GM18909 (cell line): ENCODE data around the gene GRIN2A.

Source experiments
- ATAC-seq: cut with Tn5 transposase; IDR thresholded peaks from one replicate; pipeline ENCODE4 v1.9.1; 2021; ENCODE audit warnings: mild to moderate bottlenecking; ENCODE audit not compliant: unreplicated experiment, poor library complexity

The GRIN2A gene

DNA sequence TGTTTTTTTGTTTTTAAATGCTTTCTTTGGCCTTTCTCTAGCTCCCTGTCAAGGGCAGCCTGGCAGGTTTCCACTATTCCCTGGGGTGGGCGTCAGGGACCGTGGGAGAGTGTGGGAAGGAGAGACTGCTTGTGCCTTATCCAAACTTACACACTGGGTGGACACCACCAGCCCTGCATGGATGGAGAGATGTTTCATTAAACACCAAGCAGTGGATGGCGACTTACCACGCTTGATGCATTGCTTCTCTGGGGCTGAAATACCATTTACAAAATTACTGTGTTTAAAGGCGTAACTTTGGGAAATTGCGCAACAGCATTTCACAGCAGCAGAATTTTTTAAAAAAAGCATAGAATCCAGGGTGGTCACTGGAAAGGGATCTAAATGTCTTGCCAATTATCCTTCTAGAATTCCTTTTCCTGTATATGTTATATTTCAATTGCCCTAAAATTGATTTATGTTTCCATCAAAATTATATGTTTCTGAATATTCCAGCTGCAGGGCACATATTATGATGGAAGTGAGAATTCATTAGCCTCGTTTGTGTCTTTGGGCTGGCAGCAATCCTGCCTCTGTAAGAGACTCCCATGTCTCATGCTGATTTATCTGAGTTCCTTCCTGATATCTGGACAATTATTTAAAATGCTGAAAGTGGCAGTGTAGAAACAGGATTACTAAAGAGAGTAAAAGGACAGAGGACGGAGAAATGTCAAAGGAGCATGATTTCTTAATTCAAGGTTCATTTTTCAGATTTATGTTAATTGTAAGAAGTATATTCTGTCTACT lies 247.3 kb downstream of the GRIN2A start:
- no peak for ATAC-seq

DNA sequence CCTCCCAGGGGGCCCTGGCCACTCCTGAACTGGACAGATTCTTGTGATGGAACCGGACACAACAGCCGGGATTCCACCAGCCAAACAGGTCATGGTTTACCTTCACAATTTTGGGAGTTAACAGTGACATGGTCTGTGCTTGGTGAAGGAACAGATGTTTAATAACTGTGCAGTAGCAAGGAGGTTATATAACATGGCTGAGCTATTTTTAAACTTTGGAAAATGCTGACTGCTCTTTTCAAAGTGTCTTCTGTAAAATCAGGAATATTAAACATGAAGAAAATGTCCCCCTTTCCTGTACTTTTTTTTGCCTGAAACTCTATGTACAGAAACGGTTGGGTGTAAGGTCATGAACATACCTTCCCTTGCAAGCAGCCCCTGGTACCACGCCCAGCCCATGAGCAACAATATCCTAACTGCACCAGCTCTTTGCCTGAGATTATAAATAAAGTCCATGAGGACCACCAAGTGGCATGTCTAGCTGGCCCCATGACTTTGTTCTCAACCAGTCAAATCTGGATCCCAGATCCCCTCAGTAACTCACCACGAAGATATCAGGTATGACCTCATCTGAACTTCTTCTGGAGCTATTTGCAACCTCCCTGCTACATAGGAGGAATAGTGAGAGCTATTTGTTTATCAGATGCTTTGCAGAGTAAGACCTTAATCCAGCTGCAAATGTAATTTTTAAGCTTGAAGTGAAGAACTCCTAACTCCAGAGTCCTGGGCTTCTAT lies 249.1 kb downstream of the GRIN2A start:
- no peak for ATAC-seq

DNA sequence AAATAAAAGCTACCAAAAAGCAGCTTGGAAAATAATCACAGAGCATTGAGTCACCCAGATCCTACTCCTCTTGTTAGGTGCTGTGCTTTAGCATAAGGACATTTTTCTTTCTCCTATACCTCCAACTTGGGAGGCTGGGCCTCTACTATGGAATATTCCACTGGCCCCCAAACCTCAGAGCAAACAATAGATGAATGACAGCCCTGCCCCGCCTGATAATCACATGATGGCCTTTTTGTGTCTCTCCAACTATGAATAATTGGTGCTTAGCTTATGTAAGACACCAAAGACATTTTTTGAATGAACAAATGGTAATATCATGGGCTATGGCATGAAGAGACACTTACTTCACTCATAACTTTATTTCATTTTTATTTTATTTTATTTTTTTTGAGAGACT lies 250.2 kb downstream of the GRIN2A start:
- no peak for ATAC-seq

DNA sequence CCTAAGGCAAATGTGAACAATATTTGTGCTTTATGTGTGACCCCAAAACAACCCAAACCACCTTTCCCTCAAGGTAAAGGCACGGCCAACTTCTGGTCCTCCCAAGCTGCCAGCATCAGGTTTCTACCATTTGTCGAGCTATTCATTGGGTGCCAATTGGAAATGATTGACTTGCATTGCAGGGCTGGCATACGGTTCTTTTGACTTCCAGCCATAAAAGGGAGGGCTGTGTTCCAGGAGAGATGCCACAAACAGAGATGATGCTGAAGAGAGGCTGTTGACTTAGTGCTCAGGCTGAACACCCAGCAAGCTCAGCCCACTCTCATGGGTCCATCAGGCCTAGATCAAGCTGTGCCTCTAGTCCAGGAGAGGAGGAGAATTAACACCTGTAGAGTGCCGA lies 252.4 kb downstream of the GRIN2A start:
- ATAC-seq = no peak

DNA sequence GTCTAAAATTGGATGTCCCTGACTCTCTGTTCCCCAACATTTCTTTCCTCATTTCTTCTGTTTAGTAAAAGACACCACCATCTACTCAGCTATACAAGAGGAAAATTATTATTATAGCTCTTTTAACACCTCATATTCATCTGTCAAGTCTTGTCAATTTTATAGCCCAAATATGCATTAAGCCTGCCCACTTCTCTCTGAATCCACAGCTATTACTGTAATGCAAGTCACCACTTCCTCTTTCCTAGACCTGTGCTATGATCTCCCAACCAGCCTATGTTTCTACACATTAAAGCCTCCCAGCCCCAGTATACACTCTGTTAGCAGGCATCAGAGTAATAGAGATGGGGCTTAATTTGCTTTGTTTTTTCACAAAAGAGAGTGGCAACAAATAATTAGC lies 252.9 kb downstream of the GRIN2A start:
- no peak for ATAC-seq

DNA sequence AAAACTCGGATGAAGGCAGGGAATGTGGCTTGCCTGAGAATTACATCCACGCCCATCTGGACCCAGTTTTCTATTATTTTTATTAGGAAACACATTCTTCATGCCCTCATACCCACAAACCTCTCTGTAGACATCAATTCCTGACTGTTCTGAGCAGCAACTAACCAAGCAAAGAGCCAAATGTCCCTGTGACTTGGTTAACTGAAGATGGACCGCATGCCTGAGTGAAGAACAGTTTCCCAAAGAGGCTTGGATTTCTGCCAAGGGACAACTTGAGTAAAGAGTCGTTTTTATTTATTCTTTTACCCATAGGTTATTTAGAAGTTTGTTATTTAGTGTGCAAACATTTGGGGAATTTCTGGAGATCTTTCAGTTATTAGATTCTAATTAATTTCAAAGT lies 259.8 kb downstream of the GRIN2A start:
- no peak for ATAC-seq

DNA sequence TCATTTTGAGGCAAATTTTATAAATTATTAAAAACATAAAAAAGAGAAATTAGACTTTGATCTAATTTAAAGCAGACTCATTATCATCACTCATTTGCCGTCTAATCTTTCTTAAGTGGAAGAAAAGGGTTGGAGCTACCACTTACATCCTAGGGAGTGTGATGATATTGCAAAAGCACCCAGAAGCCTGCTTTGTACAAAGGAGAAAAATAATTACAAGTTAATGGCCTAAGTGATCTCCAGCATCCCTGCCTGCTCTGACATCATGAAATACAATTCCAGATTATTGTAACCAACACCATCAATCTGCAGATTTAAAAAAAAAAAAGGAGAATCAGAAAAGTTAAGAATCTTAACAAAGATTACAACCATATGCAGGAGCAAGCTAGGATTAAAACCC lies 260.2 kb downstream of the GRIN2A start:
- no peak for ATAC-seq

DNA sequence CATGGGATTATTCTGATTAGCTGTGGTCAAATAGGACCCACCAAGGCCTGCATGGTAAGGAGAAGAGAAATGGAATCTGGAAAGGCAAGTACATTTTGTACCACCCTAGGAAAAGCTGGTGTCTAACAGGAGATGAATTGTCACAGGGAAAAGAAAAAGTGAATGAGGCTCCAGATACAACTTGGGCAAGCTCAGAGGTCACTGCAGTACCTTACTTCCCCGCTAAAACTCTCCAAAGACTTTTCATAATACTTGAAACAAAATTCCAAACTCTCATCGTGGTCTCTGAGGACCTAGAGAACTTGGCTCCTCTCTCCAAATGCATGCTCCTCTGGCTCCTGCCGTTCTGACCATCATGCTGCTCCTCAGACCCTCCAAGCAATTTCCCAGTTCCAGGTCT lies 262.8 kb downstream of the GRIN2A start:
- ATAC-seq = no peak

DNA sequence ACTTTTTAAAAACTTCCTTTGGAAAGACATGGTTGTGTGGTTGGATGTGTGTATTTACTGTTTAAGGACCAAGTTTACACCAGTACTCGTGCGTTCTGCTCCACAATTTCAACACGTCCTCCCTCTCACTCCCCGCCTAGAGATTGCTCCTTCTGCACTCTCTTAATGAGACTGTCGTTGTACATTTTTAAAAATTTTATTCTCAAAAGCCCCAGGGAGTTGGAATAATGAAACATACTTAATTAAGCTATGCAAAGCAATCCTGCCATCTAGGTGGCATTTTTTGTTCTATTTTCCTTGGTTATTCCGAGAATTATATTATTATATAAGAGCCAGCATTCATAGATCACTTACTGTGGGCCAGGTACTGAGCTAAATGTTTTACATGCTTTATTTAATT lies 264.5 kb downstream of the GRIN2A start:
- no peak for ATAC-seq

DNA sequence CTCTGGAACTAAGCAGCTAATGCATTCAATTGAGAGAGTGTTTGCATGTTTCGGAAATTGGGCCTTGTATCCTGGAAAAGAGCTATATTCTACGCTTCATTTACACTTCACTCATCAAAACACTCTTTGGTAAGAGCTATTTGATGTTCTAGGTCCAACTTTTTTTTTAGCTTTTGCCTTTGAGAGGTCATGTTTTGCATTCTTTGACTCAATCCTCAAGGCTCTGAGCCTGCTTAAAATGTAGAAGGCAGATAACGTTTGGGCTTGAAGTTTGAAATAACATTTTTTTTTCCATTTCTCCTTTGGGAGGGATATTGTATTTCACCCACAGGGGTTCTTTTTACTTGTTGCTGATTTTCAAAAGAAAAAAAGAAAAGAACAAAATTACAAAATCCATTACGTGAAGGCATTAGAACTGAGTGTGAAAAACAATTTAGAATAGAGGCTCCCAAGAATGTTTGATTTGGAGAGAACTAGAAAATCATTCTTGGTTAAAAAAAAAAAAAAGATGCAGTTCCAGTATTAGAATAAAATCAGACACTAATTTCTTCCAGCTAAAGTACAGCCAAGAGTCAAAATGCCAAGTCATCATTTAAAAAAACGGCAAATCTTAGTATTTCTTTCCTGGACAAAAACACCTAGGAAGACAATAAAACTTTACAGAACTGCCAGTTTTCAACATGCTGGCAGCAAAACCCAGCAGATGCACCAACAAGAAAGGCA lies 268.5 kb downstream of the GRIN2A start:
- ATAC-seq = no peak

DNA sequence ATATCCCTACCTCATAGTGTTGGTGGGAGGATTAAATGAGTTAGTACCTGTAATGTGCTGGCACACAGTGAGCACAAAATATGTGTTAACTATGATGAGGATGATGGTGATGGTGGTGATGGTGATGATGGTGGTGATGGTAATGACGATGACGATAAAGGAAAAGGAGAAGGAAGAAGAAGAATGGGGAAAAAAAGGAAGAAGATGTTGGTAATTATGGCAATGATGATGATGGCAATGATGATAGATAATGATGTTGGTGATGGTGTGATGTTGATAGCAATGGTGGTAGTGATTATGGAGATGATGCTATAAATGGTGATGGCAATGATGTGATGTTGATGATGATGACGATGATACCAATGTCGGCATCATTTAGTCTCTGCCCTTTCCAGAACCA lies 270.2 kb downstream of the GRIN2A start:
- ATAC-seq = no peak

DNA sequence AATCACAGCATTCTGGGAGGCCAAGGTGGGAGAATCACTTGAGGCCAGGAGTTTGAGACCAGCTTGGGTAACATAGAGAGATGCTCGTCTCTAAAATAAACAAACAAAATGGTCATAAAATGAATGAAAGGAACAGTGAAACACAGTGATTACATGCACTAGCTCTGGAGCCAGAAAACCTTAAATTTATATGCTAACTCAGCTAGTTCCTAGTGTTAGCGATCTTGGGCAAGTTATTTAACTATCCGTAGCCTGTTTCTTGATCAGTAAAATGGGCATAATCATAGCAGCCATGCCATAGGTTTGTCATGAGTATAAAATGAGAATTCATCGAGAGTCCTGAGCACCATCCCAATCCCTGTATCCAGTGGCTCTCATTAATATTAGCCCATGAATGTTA lies 271.0 kb downstream of the GRIN2A start:
- ATAC-seq = no peak

DNA sequence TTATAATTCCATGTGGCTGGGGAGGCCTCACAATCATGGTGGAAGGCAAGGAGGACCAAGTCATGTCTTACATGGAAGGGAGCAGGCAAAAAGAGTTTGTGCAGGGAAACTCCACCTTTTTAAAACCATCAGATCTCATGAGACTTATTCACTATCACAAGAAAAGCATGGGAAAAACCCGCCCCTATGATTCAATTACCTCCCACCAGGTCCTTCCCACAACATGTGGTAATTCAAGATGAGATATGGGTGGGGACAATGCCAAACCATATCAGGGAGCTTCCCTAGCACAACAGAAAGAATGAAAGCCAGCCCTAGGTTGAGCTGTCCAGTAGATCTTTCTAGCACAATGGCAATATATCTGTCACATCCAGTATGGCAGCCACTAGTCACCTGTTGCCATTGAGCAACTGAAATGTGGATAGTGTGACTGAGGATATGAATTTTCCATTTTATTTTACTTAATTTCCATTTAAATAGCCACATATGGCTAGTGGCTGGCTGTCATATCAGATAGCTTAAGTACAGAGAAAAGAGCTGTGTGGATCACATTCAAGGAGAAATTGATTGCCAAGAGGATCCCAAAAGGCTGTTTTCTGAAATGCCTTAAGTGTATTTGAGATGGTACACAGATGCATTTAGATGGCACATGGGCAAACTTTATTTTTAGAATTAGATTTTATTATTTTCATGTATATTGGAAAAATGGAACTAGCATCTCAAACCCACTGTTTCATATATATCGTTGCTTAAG lies 273.0 kb downstream of the GRIN2A start:
- no peak for ATAC-seq

DNA sequence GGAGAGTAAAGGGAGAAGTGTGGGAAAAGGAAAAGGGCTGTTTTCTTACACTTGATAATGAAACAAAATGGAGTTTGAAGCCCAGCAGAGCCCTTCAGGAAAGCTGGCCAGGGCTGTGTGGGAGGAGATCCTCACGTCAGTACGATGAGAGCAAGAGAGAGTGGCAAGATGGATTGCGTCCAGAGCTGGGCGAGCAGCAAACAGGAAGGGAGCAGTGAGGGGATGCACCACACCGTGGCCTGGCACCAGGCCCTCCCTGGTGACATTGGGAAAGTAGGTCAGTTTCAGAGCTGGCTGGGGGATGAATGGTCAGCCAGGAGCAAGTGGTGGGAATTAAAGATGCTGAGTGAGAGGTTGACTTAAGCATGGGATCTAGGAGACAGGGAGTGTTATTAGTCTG lies 273.6 kb downstream of the GRIN2A start:
- ATAC-seq = no peak

DNA sequence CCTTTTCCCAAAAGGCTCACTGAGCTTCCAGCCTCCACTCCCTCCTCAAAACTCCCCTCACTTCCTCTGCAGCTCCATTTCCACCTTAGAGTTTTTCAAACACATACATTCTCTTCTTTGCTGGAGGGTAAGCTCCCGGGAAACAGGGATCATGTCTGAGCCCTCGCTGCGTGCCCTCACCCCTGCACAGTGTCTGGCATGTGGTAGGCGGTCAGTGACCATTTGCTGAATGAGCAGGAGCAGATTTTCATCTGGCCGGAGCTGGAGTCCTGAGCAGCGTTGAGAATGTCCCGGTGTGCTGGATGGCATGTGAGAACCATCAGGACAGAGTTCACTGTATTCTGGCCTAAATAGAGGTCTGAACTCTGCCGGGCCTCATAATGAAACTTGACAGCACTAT lies 274.5 kb downstream of the GRIN2A start:
- ATAC-seq = no peak

DNA sequence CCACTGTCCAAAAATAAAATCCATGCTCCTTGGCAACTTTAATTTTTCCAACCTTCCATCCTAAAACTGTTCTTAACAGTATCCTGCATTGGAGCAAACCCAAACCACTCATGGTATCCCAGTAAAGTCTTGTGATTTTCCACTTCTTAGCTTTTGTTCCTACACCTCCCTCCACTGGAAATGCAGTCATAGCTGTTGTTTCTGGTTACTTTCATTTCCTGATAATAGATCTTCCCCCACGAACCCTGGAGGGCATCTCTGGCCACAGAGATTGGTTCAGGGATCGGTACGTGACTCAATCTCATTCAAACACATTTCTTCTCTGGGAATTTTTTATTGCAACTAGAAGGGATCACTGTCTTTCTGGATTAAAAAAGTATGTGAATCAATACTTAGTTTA lies 276.0 kb downstream of the GRIN2A start:
- no peak for ATAC-seq

DNA sequence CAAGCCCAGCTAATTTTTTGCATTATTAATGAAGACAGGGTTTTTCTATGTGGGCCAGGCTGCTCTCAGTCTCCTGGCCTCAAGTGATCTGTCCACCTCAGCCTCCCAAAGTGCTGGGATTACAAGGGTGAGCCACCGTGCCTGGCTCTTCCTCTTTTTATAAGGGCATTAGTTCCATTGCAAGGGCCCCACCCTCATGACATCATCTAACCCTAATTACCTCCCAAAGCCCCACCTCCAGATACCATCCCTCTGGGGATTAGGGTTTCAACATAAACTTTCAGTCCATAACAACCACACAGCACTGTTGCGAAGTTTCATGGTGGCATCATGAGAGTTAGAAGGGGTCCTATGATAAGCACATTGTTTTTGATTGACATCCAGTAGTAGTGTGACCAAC lies 277.7 kb downstream of the GRIN2A start:
- no peak for ATAC-seq

DNA sequence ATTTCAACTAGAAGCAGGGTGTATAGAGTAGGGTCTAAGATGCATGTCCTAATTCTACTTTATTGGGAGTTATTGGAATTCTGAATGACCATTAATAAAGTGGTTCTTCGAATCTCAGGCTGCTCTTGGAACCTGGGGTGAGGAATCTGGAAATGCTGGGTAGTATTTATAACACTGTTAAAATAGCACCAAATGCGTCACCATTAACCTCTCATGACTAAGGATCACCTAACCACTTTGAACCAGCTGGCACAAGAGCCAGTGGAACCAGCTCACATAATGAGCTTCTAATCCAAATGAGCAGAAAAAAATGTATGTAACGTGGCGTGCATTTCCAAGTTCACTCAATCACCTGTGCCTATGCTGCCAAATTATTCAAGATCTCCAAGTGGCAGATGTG lies 281.7 kb downstream of the GRIN2A start:
- no peak for ATAC-seq

DNA sequence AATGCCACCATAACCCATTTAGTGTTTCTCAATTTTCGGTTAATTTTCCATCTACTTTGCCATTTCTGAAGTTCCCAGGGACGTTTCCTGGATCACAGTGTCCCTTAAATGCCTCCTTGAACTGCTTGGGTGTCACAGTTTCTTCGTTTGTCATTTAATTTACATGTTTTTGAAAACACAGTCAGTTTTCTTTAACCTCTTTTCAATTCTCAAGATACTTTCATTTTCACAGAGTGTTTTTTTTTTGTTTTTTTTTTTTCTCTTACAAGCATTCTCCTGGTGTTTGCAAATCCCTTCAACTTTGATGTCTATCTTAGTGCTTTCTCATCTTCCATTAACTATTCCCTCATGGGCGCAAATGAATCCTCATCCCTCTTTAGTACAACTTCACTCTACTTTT lies 283.7 kb downstream of the GRIN2A start:
- ATAC-seq = no peak

DNA sequence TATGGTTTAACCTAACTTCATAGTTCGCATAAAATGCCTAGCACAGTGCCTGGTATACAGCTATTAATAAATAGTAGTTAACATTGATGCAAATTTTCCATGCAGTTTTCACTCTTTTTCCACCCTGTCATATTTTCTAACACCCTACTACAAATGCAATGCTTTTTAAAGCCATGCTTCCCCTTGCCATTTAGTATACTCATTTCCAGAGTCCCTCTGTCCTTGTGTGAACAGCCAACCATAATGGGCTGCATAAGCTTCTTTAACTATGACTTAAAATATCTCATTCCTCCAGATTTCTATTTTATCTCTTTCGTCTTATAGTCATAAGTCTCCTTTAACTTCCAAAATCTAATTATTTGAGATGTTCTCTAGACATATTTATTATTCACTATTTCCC lies 284.1 kb downstream of the GRIN2A start:
- ATAC-seq = no peak

DNA sequence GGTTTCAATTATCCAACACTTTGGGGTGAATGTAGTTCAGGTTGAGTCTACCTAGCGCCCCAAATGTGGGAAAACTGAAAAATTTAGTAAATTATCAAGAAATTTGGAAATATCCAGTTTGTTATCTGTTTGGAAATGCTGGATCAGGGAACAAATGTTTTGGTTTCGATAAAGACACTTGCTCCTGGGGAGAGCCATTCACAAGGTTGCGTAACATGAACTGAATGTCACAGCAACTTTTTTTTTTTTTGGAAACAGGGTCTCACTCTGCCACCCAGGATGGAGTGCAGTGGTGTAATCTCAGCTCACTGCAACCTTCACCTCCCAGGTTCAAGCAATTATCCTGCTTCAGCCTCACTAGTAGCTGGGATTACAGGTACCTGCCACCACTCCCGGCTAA lies 286.4 kb downstream of the GRIN2A start:
- ATAC-seq = no peak
